DMS114 treated with DMSO at 0.1 percent for 48 hours (cell line): Measurements from ENCODE around the gene TRIM63.

ENCODE experiments used
- DNase-seq: peaks from one replicate; lab custom pipeline; 2025; ENCODE audit not compliant: unreplicated experiment; lab: John Stamatoyannopoulos, UW

Gene TRIM63

DNA sequence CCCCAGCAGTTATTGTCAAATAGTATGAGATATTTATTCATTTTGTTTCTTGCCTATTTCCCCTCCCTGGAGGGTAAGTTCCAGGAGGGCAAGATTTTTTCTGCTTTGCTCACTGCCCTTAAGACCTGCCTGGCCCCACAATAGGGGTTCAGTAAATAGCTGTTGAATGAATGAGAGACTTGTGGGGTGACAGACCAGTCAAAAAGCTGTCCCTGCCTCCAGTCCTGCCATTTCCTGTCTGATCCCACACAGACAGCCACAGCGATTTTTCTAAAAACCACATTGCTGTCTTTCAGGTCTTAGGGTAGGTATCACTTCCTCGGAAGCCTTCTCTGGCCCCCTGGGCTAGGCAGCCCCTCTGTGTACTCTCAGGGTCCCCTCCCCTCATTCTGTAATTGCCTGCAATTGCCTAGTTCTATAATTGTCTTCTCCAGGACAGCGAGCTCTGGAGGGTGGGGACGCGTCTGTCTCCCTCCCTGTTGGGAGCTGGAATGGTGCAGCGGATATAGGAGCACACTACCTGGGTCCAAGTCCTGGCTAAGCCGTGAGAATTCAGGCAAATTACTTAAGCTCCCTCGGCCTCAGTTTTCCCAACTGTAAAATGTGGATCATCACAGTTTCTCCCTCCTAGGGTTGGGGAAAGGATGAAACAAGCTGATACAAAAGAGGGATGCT is 47.7 kb downstream of the TRIM63 start:
- DNase-seq = no peak

DNA sequence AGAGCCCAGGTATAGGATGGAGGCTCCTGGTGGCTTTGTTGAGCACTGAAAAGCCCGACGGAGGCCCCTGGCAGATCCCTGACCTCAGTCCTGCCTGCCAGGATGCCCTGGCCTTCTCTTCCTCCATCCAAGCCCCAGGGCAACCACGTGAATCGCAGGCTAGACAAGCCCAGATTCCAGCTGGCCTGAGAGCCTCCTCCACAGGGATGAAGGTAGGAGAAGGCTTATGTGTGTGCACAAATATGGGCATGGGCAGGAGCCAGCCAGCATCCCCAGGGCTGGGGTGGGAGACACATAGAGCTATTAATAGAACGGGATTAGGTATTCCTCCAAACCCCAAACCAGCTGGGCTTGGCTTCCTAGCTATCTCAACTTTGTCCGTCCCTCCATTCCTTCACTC is 49.8 kb downstream of the TRIM63 start:
- no peak for DNase-seq

DNA sequence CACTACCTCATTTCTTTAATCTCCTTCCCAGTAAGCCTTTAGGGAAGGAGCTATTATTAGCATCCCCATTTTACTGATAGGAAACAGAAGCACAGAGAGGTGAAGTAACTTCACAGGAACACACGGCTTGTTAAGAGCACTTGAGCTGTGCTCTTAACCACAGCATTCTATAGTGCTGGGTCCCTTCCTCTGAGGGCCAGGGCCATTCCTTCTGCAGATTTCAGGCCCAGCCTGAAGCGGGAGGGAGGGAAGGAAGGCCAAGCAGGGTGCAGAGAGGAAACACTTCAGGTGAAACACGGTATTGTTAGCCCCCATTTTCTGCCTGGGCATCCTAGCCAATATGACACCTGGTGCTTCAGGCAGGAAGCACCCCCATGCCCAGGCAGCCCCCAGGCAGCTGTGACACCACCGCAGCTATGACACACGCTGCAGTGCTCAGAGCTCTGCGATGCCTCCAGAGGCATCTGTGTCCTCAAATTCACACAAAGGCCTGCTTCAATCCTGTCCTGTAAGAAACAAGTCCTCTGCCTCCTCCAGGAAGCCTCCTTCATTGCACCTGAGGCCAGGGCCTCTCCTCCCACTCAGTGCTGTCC is 50.4 kb downstream of the TRIM63 start:
- no peak for DNase-seq

DNA sequence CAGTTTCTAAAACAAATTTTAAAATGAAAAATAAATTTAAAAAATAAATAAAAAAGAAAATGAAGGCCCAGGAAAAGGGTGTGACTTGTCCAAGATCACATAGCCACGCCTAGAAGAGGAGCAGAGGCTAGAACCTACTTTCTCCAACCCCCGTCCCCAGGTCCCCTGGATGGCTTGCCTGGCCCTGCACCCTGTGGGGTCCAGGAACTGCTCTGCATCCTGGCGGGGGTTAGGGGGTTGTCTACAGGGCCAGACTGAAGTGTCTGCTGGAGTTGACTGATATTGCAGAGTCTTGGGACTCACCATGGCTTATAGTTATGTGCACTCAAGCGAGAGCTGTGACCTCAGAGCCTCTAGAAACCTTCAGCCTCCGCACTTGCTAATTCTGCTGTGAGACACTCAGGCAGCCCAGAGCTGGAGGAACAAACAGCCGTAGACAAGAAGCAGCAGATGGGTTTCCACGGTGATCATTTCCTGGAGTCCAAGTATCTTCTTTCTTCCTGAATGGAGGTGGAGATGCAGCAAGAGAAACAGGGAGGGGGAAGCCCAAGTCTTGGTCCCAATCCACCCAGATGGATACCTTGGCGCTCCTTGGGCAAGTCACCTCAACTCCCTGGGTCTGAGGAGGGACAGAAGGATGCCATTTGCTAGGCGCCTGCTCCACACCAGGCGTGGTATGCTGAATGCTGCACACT is 51.0 kb downstream of the TRIM63 start:
- no peak for DNase-seq

- DNase-seq = no peak
Measured at GRCh38 chr1:26015358-26015757, 52.1 kb downstream of the TRIM63 start.

DNA sequence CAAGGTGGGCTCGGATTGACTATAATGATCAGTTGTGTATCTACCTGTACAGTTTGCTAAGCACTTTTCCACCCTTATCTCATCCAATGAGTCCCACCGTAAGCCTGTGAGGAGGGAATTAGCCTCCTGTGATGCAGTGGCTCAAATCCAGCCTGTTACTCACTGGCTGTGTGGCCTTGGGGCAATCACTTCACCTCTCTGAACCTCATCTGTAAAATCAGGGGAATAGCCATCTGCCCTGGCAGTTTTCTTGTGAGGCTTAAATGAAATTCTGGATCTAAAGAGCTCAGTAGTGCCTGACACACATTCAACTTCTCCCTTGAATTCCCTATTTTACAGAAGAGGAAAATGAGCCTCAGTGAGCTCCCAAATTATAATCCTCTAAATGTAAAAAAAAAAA is 53.3 kb downstream of the TRIM63 start:
- no peak for DNase-seq

DNA sequence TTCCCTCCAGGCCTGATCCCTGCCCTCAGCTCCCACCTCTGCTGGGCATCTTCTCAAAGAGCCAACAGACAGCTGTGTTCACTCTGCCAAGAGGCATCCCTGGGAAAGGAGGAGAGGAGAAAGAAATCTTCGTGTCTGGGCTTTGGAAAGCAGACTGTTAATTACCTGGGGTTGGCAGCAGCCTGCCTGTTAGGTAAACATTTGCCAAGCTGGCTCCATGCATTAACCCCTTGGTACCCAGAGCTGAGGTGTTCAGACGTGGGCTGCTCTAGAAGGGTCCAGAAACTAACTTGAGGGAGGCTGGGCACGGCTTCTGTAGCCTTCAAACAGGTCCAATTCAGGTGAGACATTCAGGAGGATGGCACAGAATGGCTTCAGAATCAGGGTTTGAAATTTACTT is 54.6 kb downstream of the TRIM63 start:
- DNase-seq = no peak

DNA sequence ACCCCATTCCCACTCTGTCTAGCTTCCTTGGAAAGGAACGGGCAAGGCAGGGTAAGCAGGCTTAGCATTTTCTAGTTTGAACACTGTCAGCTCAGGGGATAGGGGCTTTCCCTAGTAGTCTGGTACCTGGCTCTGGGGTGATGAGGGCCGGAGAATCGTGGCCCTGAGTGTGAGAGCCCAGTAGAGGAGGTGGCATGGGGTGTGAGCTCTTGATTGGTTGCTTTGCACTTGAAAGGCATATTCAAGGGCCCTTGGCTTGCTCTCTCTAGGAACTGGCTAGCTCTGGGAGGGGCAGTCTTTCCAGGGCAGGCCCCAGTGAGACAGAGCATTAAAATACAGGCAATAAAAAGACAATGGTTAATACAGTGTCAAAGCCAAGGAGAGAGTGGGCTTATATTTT is 56.6 kb downstream of the TRIM63 start:
- DNase-seq = no peak

DNA sequence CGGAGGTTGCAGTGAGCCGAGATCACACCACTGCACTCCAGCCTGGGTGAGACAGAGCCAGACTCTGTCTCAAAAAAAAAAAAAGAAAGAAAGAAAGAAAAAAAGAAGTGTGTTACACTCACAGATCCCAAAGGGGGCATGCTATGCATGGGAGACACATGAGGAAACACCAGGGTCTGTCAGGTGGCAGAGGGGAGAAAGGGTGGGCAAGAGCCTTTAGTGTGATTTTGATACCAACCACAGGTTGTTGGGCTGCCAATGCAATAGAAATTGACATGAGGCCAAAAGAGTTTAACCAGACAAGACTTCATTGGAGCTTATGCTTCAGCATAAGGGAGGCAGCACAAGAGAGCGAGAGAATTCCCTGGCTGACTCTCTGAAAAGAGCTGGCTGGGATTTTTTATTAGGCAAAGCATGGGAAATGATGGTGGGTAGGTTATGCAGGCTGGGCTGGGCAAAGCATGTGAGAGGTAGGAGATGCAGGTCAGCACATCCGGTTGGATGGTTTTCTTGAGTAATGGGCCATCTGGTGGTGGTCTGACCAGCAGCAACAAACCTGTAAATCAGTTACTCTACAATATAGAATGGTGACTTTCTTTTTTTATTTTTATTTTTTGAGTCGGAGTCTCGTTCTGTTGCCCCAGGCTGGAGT is 57.5 kb downstream of the TRIM63 start:
- no peak for DNase-seq

GRCh38 chr1:26006710-26007109 is 60.7 kb downstream of the TRIM63 start:
- DNase-seq = no peak

DNA sequence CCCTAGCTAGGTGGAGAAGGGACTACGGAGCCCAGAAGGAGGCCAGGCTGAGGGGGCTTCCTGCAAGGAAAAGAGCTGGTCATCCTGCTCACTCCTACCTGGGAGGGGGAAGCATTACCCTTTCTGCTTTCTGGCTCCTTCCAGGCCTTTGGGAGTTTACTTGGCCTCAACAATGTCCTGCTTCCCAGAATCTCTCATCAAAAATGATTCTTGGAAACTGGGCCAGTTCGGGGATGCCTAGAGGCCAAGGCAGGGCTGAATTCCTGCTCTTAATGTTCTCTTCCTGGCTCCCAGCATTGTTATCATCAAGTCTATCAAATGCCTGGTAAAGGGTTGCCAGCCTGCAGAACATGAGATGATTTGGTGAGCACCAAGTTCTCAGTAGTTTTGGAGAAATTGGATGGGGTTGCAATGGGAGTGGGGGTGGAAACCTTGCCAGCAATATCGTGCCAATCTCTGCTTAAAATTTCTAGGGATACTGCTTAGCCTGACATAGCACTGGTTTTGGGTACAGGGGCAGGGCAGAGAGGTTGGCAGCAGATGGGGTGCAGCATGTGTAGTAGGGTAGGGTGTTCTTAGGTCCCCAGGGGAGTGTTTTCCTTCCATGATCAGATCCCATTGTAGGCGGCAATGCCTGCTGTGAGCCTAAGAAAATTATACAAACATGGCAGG is 61.9 kb downstream of the TRIM63 start:
- DNase-seq = no peak

DNA sequence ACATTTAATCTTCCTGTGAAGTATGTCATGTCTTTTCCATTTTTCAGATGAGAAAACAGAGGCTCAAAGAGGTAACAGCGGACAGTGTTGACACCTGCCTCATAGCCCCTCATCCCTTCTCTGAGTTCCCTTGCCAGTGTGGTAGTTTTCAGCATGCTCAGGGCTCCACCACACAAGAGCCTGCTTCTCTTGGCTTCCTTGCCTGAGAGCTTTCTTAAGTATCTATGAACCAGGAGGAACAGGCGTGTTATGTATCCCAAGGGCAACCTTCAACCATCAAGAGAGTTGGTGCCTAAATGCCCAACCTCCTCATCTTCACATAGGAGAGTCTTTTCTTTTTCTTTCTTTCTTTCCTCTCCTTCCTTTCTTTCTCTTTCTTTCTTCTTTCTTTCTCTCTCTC is 63.7 kb downstream of the TRIM63 start:
- DNase-seq = no peak

- DNase-seq = no peak
Measured at GRCh38 chr1:26003262-26003661, 64.2 kb downstream of the TRIM63 start.
